Lung (tissue), 12 donors: ENCODE measurements around the gene PTPRN2. TPM values are rescaled to one million over a fixed set of nuclear protein-coding genes. Genes with fewer than 3 reads are reported as not detected.

Experiments used
- ATAC-seq: fragments of 200-7000 bp; cut with Tn5 transposase; one replicate; pipeline ENCODE4 v1.9.1; 2020; ENCODE audit warnings: moderate number of reproducible peaks; ENCODE audit not compliant: insufficient read depth, low FRiP score
- DNase-seq, 3 donors: peaks; one replicate each; pipeline ENCODE4 v3.0.0-alpha.2; 2013 to 2017
- H3K27ac ChIP-seq, 2 donors: one replicate each; pipeline ENCODE4 v1.5.1; 2013; ENCODE audit warnings: mild to moderate bottlenecking in 2 of 2, moderate library complexity in 2 of 2, control low read depth in 1 of 2, inconsistent platforms in 1 of 2, low read depth in 1 of 2, low read length in 1 of 2
- H3K27me3 ChIP-seq, 3 donors: one replicate each; pipeline ENCODE4 v1.5.1; 2013; ENCODE audit warnings: low read length in 2 of 3; ENCODE audit not compliant: control insufficient read depth in 3 of 3, insufficient read depth in 3 of 3
- H3K36me3 ChIP-seq, 4 donors: one replicate each; pipeline ENCODE4 v1.5.1; 2013; ENCODE audit warnings: low read length in 4 of 4, mild to moderate bottlenecking in 1 of 4, moderate library complexity in 1 of 4; ENCODE audit not compliant: control insufficient read depth in 4 of 4, insufficient read depth in 4 of 4
- H3K4me1 ChIP-seq, 5 donors: one replicate each; pipeline ENCODE4 v1.5.1; 2013; ENCODE audit warnings: low read length in 5 of 5, mild to moderate bottlenecking in 2 of 5, moderate library complexity in 1 of 5; ENCODE audit not compliant: control insufficient read depth in 5 of 5, insufficient read depth in 5 of 5
- H3K4me3 ChIP-seq: one replicate; pipeline ENCODE4 v1.5.1; 2013; ENCODE audit warnings: mild to moderate bottlenecking, control low read depth, moderate library complexity
- H3K9ac ChIP-seq, 2 donors: one replicate each; pipeline ENCODE4 v1.5.1; 2013; ENCODE audit warnings: low read length in 2 of 2, control low read depth in 1 of 2; ENCODE audit not compliant: insufficient read depth in 1 of 2
- H3K9me3 ChIP-seq, 4 donors: one replicate each; pipeline ENCODE4 v1.5.1; 2013; ENCODE audit warnings: low read length in 3 of 4, mild to moderate bottlenecking in 1 of 4, moderate library complexity in 1 of 4; ENCODE audit not compliant: control insufficient read depth in 4 of 4, insufficient read depth in 3 of 4
- CTCF ChIP-seq: IDR thresholded peaks from 2 replicates; pipeline ENCODE4 v1.5.1; 2012; ENCODE audit warnings: mild to moderate bottlenecking; ENCODE audit errors: control extremely low read depth, extremely low read depth
- WGBS, 2 donors: extraction: QIAGEN DNeasy Blood & Tissue Kit; methylation state at CpG; one replicate each; pipeline ENCODE4 v1.1.7; 2013; 5-methylcytosine and 5-hydroxymethylcytosine counted together
- polyA plus RNA-seq, 2 donors: library from polyadenylated mRNA; stranded (reverse); fragments of 200-250 nt; gene quantifications; one replicate each; pipeline ENCODE4 v1.2.1, GENCODE V29; 2013
- total RNA-seq, 2 donors: library from RNA; depleted of rRNA in 1 of 2; stranded (reverse); fragments of >200 nt in 1 of 2; gene quantifications; one replicate each; pipeline ENCODE4 v1.2.1, GENCODE V29; 2014 to 2021
- donor health status: control.
- donor health status: control.
- donor health status: Bipolar disorder and iron deficiency.
- donor health status: healthy.
- donor health status: DM: yes; HTN: yes; CAD: no.

The PTPRN2 gene
- total and polyA plus RNA-seq, 4 donors, result 2.1 to 7.4 (median 4.4) TPM

GRCh38 chr7:158050978-158051651 is 536.5 kb downstream of the PTPRN2 start:
- DNase-seq (peak in 1 of 3 donors; percentile 9), ATAC-seq (no peak)
- Histone ChIP-seq H3K9ac (no peak overlapping the region), H3K27ac (no peak overlapping the region), H3K36me3 (no peaks in the 10 kb centered on the region), H3K9me3 (peaks cover 0 to 1% (median 0%) of the 10 kb centered on the region in 4 donors), H3K27me3 (no peaks in the 10 kb centered on the region), H3K4me1 (no peaks in the 10 kb centered on the region), H3K4me3 (no peak overlapping the region)
- no peak for TF ChIP-seq CTCF
- 86 to 87% methylated on average over 10 of the region's 10 CpGs for WGBS, 2 donors

- Histone ChIP-seq H3K9ac (no peak overlapping the region), H3K36me3 (no peaks in the 10 kb centered on the region), H3K4me3 (no peak overlapping the region), H3K27ac (no peak overlapping the region), H3K9me3 (peaks cover 0 to 1% (median 0%) of the 10 kb centered on the region in 4 donors), H3K27me3 (no peaks in the 10 kb centered on the region), H3K4me1 (no peaks in the 10 kb centered on the region)
- TF ChIP-seq CTCF, result no peak
- WGBS, 2 donors, result 72 to 79% methylated on average over 10 of the region's 10 CpGs
- DNase-seq (no peak), ATAC-seq (no peak)
These were observed 537.1 kb downstream of the PTPRN2 start for GRCh38 chr7:158050441-158050977.

GRCh38 chr7:158049271-158049670 is 538.4 kb downstream of the PTPRN2 start:
- no peak overlapping the region for H3K27ac ChIP-seq
- no peak overlapping the region for H3K9ac ChIP-seq
- no peaks in the 10 kb centered on the region for H3K4me1 ChIP-seq
- ATAC-seq (no peak), DNase-seq (no peak)
- 92 to 95% methylated on average over 8 of the region's 8 CpGs for WGBS, 2 donors
- no peak for TF ChIP-seq CTCF
- no peak overlapping the region for H3K4me3 ChIP-seq
- no peaks in the 10 kb centered on the region for H3K9me3 ChIP-seq
- no peaks in the 10 kb centered on the region for H3K36me3 ChIP-seq
- H3K27me3 ChIP-seq, result no peaks in the 10 kb centered on the region

- H3K4me1 ChIP-seq, result peaks cover 0 to 3% (median 0%) of the 10 kb centered on the region in 5 donors
- 73 to 79% methylated on average over 1 of the region's 1 CpG for WGBS, 2 donors
- H3K9ac ChIP-seq, result no peak overlapping the region
- ATAC-seq, result no peak
- no peak for DNase-seq
- H3K36me3 ChIP-seq, result no peaks in the 10 kb centered on the region
- no peak overlapping the region for H3K27ac ChIP-seq
- H3K4me3 ChIP-seq, result no peak overlapping the region
- no peaks in the 10 kb centered on the region for H3K27me3 ChIP-seq
- no peaks in the 10 kb centered on the region for H3K9me3 ChIP-seq
- TF ChIP-seq CTCF, result no peak
These were observed 539.1 kb downstream of the PTPRN2 start for GRCh38 chr7:158048569-158048968.
